ENCODE data around the gene FXYD5.

The FXYD5 gene

GRCh38 chr19:35168196-35168595 is 13.7 kb downstream of the FXYD5 start:
- POLR2A ChIA-PET: no interaction called here
- no peak for TF ChIP-seq NFRKB (IDR thresholded peaks at IDR 0.05)
- TF ChIP-seq FOXM1 (IDR thresholded peaks at IDR 0.05; ENCODE audit: borderline replicate concordance): no peak
- TF ChIP-seq LEF1 (IDR thresholded peaks at IDR 0.05; ENCODE audit: borderline replicate concordance): no peak
- TF ChIP-seq CTBP1 (IDR thresholded peaks at IDR 0.05; ENCODE audit: borderline replicate concordance): no peak
- no peak for TF ChIP-seq ARNT (IDR thresholded peaks at IDR 0.05)
- TF ChIP-seq BHLHE40 (IDR thresholded peaks at IDR 0.05; ENCODE audit: borderline replicate concordance): no peak
- TF ChIP-seq TARDBP (IDR thresholded peaks at IDR 0.05): no peak
- TF ChIP-seq SP1 (IDR thresholded peaks at IDR 0.05): no peak
- TF ChIP-seq ELF4 (IDR thresholded peaks at IDR 0.05): no peak
- no peak for TF ChIP-seq SUZ12 (IDR thresholded peaks at IDR 0.05)
- no peak for TF ChIP-seq PKNOX1 (IDR thresholded peaks at IDR 0.05)
- TF ChIP-seq HDGF (IDR thresholded peaks at IDR 0.05; ENCODE audit: borderline replicate concordance): no peak
- DNase-seq (ENCODE audit: extremely low spot score): no peak

GRCh38 chr19:35169221-35169995 is 14.9 kb downstream of the FXYD5 start:
- TF ChIP-seq ELF4 (IDR thresholded peaks at IDR 0.05) (no peak), FOXA1 (IDR thresholded peaks at IDR 0.05) (no peak), HDGF (IDR thresholded peaks at IDR 0.05; ENCODE audit: borderline replicate concordance) (no peak), NFRKB (IDR thresholded peaks at IDR 0.05) (no peak), TARDBP (IDR thresholded peaks at IDR 0.05) (no peak), SP1 (IDR thresholded peaks at IDR 0.05) (no peak), LEF1 (IDR thresholded peaks at IDR 0.05; ENCODE audit: borderline replicate concordance) (no peak), ZNF384 (IDR thresholded peaks at IDR 0.05) (no peak), CTBP1 (IDR thresholded peaks at IDR 0.05; ENCODE audit: borderline replicate concordance) (no peak), FOXM1 (IDR thresholded peaks at IDR 0.05; ENCODE audit: borderline replicate concordance) (no peak), L3MBTL2 (conservative IDR thresholded peaks at IDR 0.05) (no peak), SUZ12 (IDR thresholded peaks at IDR 0.05) (no peak), ARNT (IDR thresholded peaks at IDR 0.05) (no peak), PKNOX1 (IDR thresholded peaks at IDR 0.05) (no peak), BHLHE40 (IDR thresholded peaks at IDR 0.05; ENCODE audit: borderline replicate concordance) (no peak), FOXK2 (IDR thresholded peaks at IDR 0.05) (no peak)
- ChIA-PET POLR2A (no interaction called here), CTCF (no interaction called here)
- DNase-seq (ENCODE audit: extremely low spot score): no peak

More at GRCh38 chr19:35168196-35168595, 13.7 kb downstream of the FXYD5 start:
- CTCF ChIA-PET: no interaction called here

GRCh38 chr19:35170359-35171061 is 16.0 kb downstream of the FXYD5 start:
- ChIA-PET CTCF (no interaction called here), POLR2A (no interaction called here)
- no peak for DNase-seq (ENCODE audit: extremely low spot score)
- TF ChIP-seq ELF4 (IDR thresholded peaks at IDR 0.05) (no peak), NFRKB (IDR thresholded peaks at IDR 0.05) (no peak), HDGF (IDR thresholded peaks at IDR 0.05; ENCODE audit: borderline replicate concordance) (no peak), ZNF384 (IDR thresholded peaks at IDR 0.05) (no peak), L3MBTL2 (conservative IDR thresholded peaks at IDR 0.05) (no peak), FOXA1 (IDR thresholded peaks at IDR 0.05) (no peak)

GRCh38 chr19:35171730-35172129 is 17.2 kb downstream of the FXYD5 start:
- no peak for DNase-seq (ENCODE audit: extremely low spot score)
- CTCF ChIA-PET: no interaction called here
- POLR2A ChIA-PET: no interaction called here
- TF ChIP-seq ZNF384 (IDR thresholded peaks at IDR 0.05) (no peak), PKNOX1 (IDR thresholded peaks at IDR 0.05) (no peak), NFRKB (IDR thresholded peaks at IDR 0.05) (no peak), HDGF (IDR thresholded peaks at IDR 0.05; ENCODE audit: borderline replicate concordance) (no peak), FOXK2 (IDR thresholded peaks at IDR 0.05) (no peak), L3MBTL2 (conservative IDR thresholded peaks at IDR 0.05) (no peak), SUZ12 (IDR thresholded peaks at IDR 0.05) (no peak), ARNT (IDR thresholded peaks at IDR 0.05) (no peak), LEF1 (IDR thresholded peaks at IDR 0.05; ENCODE audit: borderline replicate concordance) (no peak), SP1 (IDR thresholded peaks at IDR 0.05) (no peak), CTBP1 (IDR thresholded peaks at IDR 0.05; ENCODE audit: borderline replicate concordance) (no peak), BHLHE40 (IDR thresholded peaks at IDR 0.05; ENCODE audit: borderline replicate concordance) (no peak), FOXM1 (IDR thresholded peaks at IDR 0.05; ENCODE audit: borderline replicate concordance) (no peak), TARDBP (IDR thresholded peaks at IDR 0.05) (no peak)

GRCh38 chr19:35174226-35174625 is 19.7 kb downstream of the FXYD5 start:
- ChIA-PET POLR2A (no interaction called here), CTCF (no interaction called here)
- DNase-seq (ENCODE audit: extremely low spot score): no peak
- TF ChIP-seq FOXA1 (IDR thresholded peaks at IDR 0.05) (no peak), ZNF384 (IDR thresholded peaks at IDR 0.05) (no peak), TARDBP (IDR thresholded peaks at IDR 0.05) (no peak), SP1 (IDR thresholded peaks at IDR 0.05) (no peak), ARNT (IDR thresholded peaks at IDR 0.05) (no peak)

GRCh38 chr19:35176181-35176570 is 21.6 kb downstream of the FXYD5 start:
- ChIA-PET CTCF (no interaction called here), POLR2A (no interaction called here)
- DNase-seq (ENCODE audit: extremely low spot score): no peak
- TF ChIP-seq NFRKB (IDR thresholded peaks at IDR 0.05): no peak
- TF ChIP-seq FOXA1 (IDR thresholded peaks at IDR 0.05): no peak
- TF ChIP-seq SP1 (IDR thresholded peaks at IDR 0.05): no peak
- TF ChIP-seq ZNF384 (IDR thresholded peaks at IDR 0.05): no peak
- TF ChIP-seq FOXK2 (IDR thresholded peaks at IDR 0.05): no peak
- TF ChIP-seq L3MBTL2 (conservative IDR thresholded peaks at IDR 0.05): no peak
- no peak for TF ChIP-seq CTBP1 (IDR thresholded peaks at IDR 0.05; ENCODE audit: borderline replicate concordance)
- TF ChIP-seq FOXM1 (IDR thresholded peaks at IDR 0.05; ENCODE audit: borderline replicate concordance): no peak
- TF ChIP-seq PKNOX1 (IDR thresholded peaks at IDR 0.05): no peak
- TF ChIP-seq HDGF (IDR thresholded peaks at IDR 0.05; ENCODE audit: borderline replicate concordance): no peak
- TF ChIP-seq ARNT (IDR thresholded peaks at IDR 0.05): no peak
- TF ChIP-seq ELF4 (IDR thresholded peaks at IDR 0.05): no peak
- TF ChIP-seq TARDBP (IDR thresholded peaks at IDR 0.05): no peak

All from HEK293T (cell line).